Thyroid gland (tissue), 4 donors: ENCODE data around the gene GTPBP1.

Experiments
- POLR2A ChIP-seq, 2 donors: fragments of 450-650 bp; IDR thresholded peaks; one replicate each; pipeline ENCODE4 v1.6.1; 2017; ENCODE audit warnings: antibody characterized with exemption in 2 of 2, mild to moderate bottlenecking in 2 of 2, moderate library complexity in 1 of 2
- TF ChIP-seq, protein P1 (sequence below), 6 experiments: fragments of 200-600 bp in 3 of 6; fragments of 450-650 bp in 3 of 6; sonication (generic) in 3 of 6; IDR thresholded peaks; one replicate each; pipeline ENCODE4 v1.5.1; 2016 to 2019; ENCODE audit warnings: antibody characterized with exemption in 6 of 6, mild to moderate bottlenecking in 2 of 6, inconsistent platforms in 1 of 6, moderate library complexity in 1 of 6

DNA sequence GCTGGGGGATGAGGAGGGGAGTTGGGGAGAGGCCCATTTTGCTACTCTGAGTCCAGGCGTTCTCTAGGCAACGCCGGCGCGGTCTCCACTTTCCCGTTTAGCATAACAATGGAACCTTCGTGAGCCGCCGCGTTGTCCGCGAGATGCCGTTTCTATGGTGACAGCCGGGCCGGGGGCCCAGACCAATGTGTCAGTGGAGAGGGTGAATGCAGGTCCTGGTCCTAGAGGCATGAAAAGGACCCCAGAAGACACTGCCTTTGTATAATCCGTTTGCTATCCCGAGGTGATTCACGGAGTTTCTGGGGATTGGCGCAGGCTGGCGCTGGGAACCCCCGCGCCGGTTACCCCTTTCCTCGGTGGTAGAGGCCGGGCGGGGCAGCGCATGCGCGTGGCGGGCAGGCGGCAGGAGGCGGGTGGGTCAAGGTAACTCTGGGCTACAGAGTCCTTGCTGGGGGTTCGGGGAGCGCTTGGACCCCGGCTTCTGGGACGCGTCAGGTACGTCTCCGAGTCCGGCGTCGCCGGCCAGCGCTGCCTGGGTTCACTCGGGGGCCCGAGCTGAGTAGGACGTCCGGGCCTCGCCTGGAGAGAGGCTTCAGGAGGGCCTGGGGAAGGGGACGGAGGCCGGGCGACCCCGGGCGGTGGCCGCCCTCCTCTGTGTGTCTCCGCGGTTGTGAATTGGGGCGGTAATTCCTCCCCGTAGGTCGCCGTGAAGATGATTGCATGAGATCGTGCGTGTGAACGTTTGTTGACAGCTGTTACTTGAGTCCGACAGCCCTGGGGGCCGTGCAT lies 49.3 kb upstream of the GTPBP1 start, which contains the start of the genes CBY1 and FAM227A:
- TF ChIP-seq, protein P1, sequence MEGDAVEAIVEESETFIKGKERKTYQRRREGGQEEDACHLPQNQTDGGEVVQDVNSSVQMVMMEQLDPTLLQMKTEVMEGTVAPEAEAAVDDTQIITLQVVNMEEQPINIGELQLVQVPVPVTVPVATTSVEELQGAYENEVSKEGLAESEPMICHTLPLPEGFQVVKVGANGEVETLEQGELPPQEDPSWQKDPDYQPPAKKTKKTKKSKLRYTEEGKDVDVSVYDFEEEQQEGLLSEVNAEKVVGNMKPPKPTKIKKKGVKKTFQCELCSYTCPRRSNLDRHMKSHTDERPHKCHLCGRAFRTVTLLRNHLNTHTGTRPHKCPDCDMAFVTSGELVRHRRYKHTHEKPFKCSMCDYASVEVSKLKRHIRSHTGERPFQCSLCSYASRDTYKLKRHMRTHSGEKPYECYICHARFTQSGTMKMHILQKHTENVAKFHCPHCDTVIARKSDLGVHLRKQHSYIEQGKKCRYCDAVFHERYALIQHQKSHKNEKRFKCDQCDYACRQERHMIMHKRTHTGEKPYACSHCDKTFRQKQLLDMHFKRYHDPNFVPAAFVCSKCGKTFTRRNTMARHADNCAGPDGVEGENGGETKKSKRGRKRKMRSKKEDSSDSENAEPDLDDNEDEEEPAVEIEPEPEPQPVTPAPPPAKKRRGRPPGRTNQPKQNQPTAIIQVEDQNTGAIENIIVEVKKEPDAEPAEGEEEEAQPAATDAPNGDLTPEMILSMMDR (IDR thresholded peaks at IDR 0.05): peak in 1 of 6 experiments; percentile 7
- peak in 1 of 2 donors; percentile 72 for TF ChIP-seq POLR2A (IDR thresholded peaks at IDR 0.05)
